Stimulated activated CD4-positive, alpha-beta T cell treated with anti-CD3 and anti-CD28 coated beads, Interleukin-12 subunit alpha, Interleukin-12 subunit beta, amount 100 ng/mL, for 48 hours (primary cell): ENCODE results near the gene RFK.

Source experiments
- DNase-seq, 3 donors: peaks; one replicate each; pipeline ENCODE4 v3.0.0-alpha.2; 2020; ENCODE audit warnings: low read depth in 2 of 3, low spot score in 1 of 3

RFK gene

DNA sequence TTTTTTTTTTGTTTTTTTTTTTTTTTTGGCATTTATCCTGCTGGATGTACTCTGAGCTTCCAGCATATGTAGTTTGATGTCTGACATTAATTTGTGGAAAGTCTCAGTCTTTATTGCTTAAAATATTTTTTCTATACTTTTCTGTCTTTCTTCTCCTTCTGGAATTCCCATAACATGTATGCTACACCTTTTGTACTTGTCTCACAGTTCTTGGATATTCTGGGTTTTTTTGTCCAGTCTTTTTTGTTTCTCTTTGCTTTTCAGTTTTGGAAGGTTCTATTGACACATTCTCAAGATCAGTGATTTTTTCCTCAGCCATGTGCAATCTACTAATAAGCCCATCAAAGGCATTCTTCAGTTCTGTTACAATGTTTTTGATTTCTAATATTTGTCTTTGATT is 19.4 kb upstream of the RFK start:
- DNase-seq, result no peak

DNA sequence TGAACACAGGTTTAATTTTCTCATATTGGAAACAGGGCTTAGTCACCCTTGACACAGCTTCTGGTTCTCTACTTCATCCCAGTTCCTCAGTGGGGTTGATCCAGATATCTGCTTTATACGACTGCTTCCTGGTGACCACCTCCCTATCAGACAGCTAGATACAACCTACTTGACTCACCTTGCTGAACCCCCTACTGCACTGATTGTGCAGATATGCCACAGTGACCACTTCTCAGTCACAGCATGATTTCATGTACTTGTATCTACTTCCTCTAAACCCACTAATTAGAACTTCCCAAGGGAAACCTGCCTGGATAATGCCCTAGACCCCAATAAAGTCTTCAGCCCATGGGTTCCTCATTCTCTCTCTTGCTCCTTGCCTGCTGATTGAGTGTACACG is 18.4 kb upstream of the RFK start:
- no peak for DNase-seq

DNA sequence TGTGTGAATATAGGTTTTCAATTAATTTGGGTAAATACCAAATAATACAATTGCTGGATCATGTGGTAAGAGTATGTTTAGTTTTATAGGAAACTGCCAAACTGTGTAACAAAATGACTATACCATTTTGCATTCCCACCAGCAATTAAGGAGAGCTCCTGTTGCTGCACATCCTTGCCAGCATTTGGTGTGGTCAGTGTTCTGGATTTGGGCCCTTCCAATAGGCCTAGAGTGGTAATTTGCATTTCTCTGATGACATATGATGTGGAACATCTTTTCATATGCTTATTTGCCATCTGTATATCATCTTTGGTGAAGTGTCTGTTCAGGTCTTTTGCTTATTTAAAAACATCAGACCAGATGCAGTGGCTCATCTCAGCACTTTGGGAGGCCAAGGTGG is 11.6 kb upstream of the RFK start:
- no peak for DNase-seq

DNA sequence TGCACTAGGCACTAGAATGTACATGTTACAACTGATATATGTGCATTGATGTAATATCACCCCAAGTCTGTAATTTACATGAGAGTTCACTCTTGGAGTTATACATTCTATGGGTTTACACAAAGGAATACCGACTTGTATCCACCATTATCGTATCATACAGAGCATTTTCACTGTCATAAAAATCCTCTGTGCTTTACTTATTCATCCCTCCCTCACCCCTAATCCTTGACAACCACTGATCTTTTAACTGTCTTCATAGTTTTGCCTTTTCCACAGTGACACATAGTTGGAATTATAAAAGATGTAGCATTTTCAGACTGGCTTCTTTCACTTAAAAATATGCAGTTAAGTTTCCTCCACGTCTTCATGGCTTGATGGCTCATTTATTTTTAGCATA is 11.1 kb upstream of the RFK start:
- no peak for DNase-seq

DNA sequence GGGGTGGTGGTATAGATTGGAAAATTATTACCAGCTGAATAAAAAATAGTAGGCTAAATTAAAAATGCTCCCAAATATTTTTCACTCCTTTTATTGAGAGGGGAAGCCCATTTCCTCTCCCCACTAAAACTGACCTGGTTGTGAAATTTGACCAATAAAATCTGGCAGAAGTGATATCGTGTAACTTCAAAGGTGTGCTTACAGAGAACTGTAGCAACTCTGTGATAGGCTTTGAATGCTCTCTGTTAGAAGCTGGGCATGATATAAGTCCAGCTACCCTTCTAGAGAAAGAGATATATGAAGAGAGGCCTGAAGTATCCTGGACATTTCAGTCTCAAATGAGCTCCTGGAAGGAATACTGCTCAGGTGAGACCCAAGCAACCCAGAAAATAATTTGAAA is 10.2 kb upstream of the RFK start:
- no peak for DNase-seq

- no peak for DNase-seq
Measured at GRCh38 chr9:76403352-76403751, 9.1 kb upstream of the RFK start.

DNA sequence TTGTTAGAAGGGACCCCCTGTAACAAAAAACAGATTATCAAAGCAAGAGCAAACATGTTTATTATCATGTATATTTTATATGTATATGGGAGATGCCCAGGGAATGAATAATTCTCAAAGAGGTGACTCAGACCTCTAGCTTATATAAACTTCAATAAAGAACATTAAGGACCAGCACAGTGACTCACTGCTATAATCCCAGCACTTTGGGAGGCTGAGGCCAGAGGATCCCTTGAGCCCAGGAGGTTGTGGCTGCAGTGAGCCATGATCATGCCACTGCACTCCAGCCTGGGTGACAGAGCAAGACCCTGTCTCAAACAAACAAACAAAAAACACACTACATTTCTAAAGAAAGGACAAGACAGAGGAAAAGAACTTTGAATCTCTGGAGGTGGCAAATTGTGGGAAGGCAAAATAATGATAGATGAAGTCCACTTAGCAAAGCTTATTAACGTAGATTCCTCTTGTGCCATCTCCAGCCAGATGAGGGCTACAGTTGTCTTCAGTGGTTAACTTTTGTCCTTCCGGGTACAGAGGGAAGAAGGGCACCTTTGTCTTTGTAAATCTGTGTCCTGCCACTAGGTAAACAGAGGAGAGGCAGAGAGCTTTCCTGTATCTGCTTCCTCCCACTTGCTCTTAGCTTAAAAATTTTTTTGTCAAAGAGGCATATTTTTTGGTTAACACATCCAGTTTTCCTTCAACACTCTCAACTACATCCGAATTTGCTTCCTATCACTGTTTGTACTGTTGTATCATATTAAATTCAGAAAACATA is 7.5 kb upstream of the RFK start:
- no peak for DNase-seq

- no peak for DNase-seq
Measured at GRCh38 chr9:76401176-76401575, 7.0 kb upstream of the RFK start.

- no peak for DNase-seq
Measured at GRCh38 chr9:76400534-76401096, 6.4 kb upstream of the RFK start.

DNA sequence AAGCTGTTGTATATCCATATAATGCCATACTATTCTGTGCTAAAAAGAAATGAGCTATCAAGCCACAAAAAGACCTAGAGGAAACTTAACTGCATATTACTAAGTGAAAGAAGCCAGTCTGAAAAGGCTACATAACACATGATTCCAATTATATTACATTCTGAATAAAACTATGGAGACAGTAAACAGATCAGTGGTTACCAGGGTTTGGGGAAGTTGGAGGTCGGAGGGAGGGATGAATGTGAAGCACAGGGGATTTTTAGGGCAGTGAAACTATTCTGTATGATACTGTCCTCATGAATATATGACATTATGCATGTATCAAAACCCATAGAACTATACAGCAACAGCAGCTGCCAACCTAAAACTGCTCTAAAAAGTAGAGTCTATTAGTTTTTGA is 5.6 kb upstream of the RFK start:
- DNase-seq, result no peak

DNA sequence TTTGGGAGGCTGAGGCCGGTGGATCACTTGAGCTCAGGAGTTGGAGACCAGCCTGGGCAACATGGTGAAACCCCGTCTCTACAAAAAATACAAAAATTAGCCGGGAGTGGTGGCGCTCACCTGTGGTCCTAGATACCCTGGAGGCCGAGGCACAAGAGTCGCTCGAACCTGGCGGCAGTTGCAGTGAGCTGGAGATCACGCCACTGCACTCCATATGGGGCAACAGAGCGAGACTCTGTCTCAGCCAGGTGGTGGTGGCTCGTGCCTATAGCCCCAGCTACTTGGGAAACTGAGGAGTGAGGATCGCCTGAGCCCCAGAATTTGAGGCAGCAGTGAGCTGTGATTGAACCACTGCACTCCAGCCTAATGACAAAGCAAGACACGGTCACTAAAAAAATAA is 2.4 kb upstream of the RFK start:
- no peak for DNase-seq

DNA sequence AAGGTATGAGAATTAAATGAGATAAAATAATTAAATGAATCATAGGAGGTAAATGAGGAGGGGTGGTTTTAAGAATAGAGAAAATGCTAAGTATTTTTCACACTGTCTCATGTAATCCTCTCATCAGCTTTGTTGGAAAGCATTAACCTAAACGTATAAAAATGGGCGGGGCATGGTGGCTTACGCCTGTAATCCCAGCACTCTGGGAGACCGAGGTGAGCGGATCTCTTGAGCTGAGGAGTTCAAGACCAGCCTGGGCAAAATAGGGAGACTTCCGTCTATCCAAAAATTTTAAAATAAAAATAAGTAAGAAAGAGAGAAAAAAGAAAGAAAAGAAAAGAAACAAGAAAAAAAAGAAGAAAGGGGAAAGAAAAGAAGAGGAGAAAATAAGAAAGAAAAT is 1.9 kb upstream of the RFK start:
- DNase-seq, result no peak

- no peak for DNase-seq
Measured at GRCh38 chr9:76395381-76395780, 1.2 kb upstream of the RFK start.

DNA sequence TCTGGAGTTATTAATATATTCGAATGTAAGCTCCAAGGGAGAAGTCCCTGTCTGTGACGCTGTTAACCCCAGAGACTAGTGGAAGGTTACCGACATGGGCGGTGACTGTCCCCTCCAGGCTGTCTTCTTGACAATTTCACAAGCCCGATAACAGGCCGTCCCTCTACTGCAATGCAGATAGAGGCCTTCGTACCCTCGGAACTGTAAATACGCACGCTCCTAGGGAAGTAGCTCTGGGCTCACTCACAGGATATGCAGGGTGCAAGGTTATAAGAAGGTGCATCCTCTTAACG is 680 bp upstream of the RFK start:
- peak; percentile 32 to 45 (median 37) for DNase-seq

DNA sequence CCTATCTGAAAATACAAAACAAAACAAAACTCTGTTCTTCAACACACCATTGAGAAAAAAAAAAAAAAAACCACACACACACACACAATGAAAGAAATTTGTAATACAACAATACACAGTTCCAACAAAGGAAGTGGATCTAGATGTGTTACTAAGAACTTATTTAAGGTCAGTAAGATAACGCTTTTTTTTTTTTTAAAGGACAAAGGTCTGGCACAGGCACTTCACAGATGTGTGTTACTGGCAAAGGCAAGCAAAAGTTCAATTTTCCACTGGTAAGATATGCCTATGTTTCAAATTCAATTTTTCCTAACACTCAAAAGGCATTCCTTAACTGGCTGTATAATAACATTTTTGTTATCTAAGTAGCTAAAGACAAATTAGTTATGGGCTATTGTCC is 3.6 kb downstream of the RFK start:
- DNase-seq, result no peak

DNA sequence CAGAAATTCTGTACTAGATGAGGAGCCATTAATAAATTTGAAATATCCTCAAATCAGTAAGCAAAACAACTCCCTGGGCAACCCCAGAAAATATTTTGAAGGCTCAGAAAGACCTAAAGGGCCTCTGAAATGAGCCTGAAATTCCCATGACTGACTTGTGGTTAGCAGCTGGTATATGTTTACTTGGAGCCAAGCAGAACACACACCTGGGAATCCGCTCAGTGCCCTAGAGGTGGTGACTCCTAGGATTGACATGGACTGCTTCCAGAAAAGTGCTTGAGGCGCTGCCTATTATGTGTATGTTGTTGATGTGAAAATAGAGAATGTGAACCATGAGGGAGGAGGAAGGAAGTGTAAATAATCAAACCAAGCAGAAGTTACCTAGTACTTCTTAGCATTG is 14.7 kb downstream of the RFK start:
- DNase-seq, result no peak

GRCh38 chr9:76378367-76379073 is 15.7 kb downstream of the RFK start:
- no peak for DNase-seq

GRCh38 chr9:76377791-76378190 is 16.4 kb downstream of the RFK start:
- no peak for DNase-seq

DNA sequence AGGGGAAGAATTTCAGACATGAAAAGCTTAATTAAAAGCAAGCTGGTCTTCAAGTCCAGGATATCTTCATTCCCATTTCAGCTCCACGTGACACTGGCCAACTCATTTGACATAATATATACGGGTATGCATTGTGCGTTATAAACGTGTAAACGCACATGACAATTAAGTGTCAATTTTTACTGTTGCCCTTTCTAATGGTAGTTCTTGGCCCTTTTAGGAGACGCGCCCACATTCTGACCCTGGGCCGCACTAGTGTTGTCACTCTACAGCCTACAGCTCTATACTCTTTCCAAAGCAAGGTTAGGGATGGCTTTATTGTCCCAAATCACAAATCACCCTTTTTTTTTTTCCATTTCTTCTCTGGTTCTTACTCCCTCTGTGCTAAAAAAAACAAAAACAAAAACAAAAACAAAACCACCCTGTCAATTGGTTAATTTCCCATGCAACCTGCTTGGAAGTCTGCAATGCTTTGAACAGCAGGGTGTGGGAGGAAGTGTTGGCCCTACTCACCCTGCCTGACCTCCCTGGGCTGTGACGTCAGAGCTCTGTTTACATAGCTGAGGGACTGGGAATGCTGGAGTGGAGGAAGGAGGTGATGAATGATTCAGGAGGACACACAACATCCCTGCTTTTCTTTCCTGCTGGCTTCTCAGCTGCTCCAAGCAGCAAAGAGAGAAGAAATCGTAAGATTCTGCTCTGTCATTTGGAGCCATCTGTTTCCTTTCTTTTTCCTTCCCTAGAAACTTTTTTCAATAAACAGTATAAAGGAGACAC is 19.3 kb downstream of the RFK start:
- DNase-seq, result no peak

DNA sequence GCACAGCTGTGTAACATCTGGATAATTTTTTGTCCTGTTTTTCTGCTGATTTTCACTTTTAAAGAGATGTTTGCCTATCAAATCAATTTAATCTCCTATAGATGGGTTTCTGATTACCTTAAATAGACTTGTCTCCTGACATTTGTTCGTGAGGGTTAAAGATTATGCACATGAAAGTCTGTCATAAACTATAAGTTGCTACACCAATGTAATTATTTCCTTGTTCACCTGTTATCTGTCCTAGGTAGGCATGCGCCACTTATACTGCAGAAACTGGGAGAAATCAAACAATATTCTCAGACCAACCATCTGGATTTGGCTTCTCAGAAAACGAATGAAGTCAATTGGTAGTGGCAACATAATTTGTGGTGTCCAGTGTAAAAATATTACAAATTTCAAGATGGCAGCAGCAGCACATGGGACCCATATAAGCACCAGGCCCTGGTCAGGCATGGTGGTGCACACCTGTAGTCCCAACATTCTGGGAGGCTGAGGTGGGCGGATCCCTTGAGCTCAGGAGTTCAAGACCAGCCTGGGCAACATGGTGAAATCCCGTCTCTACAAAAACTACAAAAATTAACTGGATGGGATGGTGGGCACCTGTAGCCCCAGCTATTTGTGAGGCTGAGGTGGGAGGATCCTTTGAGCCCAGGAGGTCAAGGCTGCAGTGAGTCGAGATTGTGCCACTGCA is 20.3 kb downstream of the RFK start:
- no peak for DNase-seq

DNA sequence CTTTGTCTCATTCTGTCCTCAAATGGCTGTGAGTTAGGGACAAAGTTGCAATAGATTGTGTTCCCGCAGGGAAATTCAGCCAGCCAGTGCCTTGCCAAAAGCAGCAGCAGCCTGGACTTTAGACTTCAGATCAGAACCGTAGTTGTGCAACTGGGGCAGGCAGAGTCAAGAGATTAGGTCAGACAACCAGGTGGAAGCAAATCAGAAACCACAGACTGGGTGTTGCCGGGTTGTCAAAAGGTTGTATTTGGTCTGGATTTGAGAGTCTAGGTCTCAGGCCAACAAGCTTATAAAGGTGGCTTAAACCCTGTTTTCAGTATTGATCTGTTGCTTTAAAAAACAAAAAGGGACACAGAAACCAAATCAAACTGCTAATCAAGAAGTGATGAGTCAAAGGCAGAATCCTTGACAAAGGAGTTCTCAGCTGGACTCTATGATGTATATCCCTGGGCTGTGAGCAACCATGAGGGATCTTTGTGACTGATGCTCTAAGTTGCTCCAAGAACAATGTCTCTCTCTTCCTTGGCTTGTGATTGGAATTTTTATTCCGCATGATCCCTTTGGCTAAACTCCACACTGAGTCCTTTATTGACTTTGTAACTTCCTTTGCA is 20.9 kb downstream of the RFK start:
- no peak for DNase-seq
